ENCODE data around the gene NOP14. TPM values are rescaled to one million over a fixed set of nuclear protein-coding genes. Genes with fewer than 3 reads are reported as not detected.

Gene NOP14
- total RNA-seq, 4 donors from 2014 or later = 21.2 to 33.1 (median 23.0) TPM

DNA sequence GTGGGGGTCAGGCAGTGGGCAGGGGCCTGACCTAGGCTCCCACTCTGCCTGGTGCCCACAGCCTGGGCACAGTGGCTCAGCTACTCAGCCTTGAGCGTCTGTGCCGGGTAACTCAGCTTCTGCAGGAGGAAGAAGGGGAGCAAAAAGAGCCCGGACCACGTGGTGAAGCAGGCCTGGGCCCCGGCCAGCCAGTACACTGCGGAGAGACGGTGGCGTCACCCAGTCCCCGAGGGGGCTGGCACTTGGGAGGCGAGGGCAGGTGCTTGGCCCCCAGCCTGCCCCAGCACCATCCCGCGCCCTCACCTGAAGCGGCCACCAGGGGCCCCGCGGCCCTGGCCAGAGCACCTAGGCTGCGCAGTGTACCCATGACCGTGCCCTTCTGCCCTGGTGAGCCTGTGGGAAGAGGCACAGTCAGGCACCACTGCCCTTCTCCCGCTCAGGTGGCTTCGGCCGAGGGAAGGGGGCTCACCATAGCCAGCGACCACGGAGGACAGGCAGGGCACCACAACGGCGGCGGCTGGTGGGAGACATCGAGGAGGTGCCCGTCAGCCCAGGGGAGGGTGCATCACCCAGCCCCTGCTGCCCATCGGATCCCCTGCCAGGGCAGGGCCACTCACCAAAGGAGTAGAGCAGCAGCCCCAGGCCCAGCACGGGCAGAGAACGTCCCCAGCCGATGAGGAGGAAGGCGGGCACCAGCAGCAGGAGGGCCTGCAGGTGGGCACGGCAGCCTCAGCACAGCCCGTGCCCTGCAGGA lies 32.3 kb downstream of the NOP14 start:
- 67 to 78% methylated on average over 13 to 22 of the region's 34 CpGs for WGBS, 2 donors
- intact Hi-C loops (cut with DNase I; ENCODE audit: low total_unique reads) = no loop called here
- no peak overlapping the region for H3K4me3 ChIP-seq (ENCODE audit: low read depth, poor library complexity, severe bottlenecking)
- DNase-seq (ENCODE audit: low spot score in 2 of 2) = peak in 1 of 2 donors; percentile 86
- TF ChIP-seq, protein P1, sequence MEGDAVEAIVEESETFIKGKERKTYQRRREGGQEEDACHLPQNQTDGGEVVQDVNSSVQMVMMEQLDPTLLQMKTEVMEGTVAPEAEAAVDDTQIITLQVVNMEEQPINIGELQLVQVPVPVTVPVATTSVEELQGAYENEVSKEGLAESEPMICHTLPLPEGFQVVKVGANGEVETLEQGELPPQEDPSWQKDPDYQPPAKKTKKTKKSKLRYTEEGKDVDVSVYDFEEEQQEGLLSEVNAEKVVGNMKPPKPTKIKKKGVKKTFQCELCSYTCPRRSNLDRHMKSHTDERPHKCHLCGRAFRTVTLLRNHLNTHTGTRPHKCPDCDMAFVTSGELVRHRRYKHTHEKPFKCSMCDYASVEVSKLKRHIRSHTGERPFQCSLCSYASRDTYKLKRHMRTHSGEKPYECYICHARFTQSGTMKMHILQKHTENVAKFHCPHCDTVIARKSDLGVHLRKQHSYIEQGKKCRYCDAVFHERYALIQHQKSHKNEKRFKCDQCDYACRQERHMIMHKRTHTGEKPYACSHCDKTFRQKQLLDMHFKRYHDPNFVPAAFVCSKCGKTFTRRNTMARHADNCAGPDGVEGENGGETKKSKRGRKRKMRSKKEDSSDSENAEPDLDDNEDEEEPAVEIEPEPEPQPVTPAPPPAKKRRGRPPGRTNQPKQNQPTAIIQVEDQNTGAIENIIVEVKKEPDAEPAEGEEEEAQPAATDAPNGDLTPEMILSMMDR (IDR thresholded peaks at IDR 0.05) = no peak
- no peak for TF ChIP-seq POLR2A (IDR thresholded peaks at IDR 0.05)

DNA sequence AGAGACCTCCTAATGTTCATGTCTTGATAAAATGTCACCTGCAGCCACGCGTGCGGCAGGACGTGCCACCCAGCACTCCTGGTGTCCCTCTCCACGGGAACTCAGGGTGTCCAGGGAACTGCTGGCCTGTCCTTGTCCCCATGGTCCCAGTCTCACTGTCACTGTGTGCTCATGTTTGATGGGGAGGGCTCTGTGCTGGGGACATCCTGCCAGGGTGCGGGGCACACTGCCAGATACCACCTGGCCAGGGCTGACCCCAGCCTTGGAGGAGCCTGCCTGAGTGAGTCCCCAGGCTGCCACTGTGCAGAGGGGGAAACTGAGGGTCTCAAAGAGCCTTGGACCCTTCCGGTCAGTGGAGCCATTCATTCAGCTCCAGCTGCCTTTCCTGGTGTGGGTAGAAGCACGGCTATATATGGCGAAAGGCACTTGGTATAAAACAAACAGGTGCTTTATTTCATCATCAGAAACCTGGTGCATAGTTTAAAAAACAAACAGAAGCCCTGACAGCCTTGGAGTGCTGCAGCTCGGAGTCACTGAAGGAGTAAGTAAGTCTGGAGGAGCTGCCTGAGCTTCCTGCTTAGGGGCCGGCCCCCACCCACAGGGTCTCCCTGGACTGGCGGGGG lies 33.0 kb downstream of the NOP14 start:
- no peak overlapping the region for H3K4me3 ChIP-seq (ENCODE audit: low read depth, poor library complexity, severe bottlenecking)
- TF ChIP-seq, protein P1 (IDR thresholded peaks at IDR 0.05) = no peak
- TF ChIP-seq POLR2A (IDR thresholded peaks at IDR 0.05) = no peak
- intact Hi-C loops (cut with DNase I; ENCODE audit: low total_unique reads) = no loop called here
- DNase-seq (ENCODE audit: low spot score in 2 of 2) = peak in 1 of 2 donors; percentile 78
- WGBS, 2 donors = 87 to 92% methylated on average over 12 of the region's 12 CpGs

DNA sequence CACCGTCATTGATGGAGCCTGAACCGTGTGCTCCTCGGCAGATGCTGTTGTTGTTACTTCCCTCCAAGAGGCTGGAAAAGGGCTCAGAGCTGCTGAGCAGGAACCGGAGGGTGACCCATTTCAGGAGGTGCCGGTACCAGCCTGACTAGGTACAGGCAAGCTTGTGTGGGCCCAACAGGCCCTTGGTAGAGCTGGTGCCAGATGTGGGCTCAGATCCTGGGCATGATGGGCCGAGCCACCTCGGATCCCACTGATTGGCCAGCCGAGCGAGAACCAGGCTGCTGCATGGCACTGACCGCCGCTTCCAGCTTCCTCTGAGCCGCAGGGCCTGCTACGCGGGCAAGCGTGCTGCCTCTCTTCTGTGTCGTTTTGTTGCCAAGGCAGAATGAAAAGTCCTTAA lies 33.7 kb downstream of the NOP14 start:
- H3K4me3 ChIP-seq (ENCODE audit: low read depth, poor library complexity, severe bottlenecking) = no peak overlapping the region
- DNase-seq (ENCODE audit: low spot score in 2 of 2) = peak in 1 of 2 donors; percentile 80
- intact Hi-C loops (cut with DNase I; ENCODE audit: low total_unique reads) = no loop called here
- 82 to 90% methylated on average over 13 to 16 of the region's 16 CpGs for WGBS, 2 donors
- no peak for TF ChIP-seq POLR2A (IDR thresholded peaks at IDR 0.05)
- TF ChIP-seq, protein P1 (IDR thresholded peaks at IDR 0.05) = no peak

DNA sequence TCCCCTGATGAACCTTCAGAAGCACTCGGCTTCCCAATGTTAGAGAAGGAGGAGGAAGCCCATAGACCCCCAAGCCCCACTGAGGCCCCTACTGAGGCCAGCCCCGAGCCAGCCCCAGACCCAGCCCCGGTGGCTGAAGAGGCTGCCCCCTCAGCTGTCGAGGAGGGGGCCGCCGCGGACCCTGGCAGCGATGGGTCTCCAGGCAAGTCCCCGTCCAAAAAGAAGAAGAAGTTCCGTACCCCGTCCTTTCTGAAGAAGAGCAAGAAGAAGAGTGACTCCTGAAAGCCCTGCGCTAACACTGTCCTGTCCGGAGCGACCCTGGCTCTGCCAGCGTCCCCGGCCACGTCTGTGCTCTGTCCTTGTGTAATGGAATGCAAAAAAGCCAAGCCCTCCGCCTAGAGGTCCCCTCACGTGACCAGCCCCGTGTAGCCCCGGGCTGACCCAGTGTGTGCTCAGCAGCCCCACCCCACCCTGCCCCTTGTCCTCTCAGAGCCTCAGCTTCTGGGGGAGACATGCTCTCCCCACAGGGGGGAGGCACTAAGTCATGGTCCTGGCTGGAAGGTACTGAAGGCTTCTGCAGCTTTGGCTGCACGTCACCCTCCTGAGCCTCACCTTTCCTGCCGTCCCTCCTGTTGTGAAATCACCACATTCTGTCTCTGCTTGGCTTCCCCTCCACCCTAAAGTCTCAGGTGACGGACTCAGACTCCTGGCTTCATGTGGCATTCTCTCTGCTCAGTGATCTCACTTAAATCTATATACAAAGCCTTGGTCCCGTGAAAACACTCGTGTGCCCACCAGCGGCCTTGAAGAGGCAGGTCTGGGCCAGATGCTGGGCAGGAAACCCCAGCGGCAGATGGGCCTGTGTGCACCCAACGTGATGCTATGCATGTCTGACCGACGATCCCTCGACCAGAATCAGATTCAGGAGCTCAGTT lies 34.7 kb downstream of the NOP14 start:
- H3K4me3 ChIP-seq (ENCODE audit: low read depth, poor library complexity, severe bottlenecking) = no peak overlapping the region
- no peak for TF ChIP-seq POLR2A (IDR thresholded peaks at IDR 0.05)
- TF ChIP-seq, protein P1 (IDR thresholded peaks at IDR 0.05) = no peak
- peak in 1 of 2 donors; percentile 78 for DNase-seq (ENCODE audit: low spot score in 2 of 2)
- 87 to 88% methylated on average over 32 of the region's 32 CpGs for WGBS, 2 donors
- intact Hi-C loops (cut with DNase I; ENCODE audit: low total_unique reads) = no loop called here

DNA sequence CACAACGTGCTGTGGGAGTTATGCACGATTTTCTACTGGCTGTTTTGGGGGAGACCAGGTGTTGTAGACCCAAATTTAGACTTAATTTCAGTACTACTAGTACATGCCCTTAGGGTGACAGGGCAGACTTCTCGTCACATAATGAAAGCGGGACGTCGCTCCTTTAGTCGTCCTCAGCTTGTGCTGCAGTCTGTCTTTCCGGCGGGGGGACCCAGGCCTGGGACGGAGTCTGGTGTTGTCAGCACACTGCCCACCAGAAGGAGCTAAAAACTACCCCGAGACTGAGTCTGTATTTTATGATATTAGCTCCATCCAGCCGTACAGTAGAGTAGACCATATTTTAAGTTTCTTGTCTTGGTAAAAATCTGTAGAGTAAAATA lies 35.5 kb downstream of the NOP14 start:
- no peak overlapping the region for H3K4me3 ChIP-seq (ENCODE audit: low read depth, poor library complexity, severe bottlenecking)
- peak in 1 of 2 donors; percentile 59 for DNase-seq (ENCODE audit: low spot score in 2 of 2)
- WGBS, 2 donors = 93 to 95% methylated on average over 12 of the region's 12 CpGs
- TF ChIP-seq, protein P1 (IDR thresholded peaks at IDR 0.05) = no peak
- TF ChIP-seq POLR2A (IDR thresholded peaks at IDR 0.05) = no peak
- intact Hi-C loops (cut with DNase I; ENCODE audit: low total_unique reads) = no loop called here

Measured in lower leg skin (tissue), 4 donors.